Measurements from ENCODE around the gene C19orf85. TPM values are rescaled to one million over a fixed set of nuclear protein-coding genes. Genes with fewer than 3 reads are reported as not detected.
A peak's percentile ranks its signal among the peaks of the same experiment; 100 is the strongest.

C19orf85 gene
- total and polyA plus RNA-seq, 2 experiments from 2014 or later = 1.7 to 3.4 TPM

DNA sequence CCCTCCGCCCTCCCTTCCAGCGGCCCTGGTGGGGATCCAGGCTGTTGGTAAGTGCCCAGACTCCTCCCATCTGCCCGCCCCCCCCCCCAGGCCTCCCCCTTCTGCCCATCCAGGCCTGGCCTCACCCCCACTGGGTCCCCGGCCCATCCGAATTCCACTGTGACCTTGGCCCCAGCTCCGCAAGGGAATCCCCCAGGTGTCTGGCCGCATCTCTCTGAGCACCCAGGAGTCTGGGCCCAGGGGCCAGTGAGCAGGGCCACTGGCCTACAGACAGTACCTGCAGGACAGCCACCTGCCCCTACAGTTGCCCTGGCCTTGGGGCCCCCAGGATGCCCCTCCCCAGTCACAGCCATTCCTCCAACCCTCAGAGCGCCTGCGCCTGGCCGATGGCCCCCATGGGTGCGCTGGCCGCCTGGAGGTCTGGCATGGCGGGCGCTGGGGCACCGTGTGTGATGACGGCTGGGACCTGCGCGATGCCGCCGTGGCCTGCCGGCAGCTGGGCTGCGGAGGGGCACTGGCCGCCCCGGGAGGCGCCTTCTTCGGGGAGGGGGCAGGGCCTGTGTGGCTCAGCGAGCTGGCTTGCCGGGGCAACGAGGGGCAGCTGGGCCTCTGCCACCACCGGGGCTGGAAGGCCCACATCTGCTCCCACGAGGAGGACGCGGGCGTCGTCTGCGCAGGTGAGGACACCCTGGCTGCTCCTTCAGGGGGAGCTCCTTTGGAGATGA lies 24.6 kb upstream of the C19orf85 start (continued):
- TF ChIP-seq ZNF462 (CRISPR knock-in tag; IDR thresholded peaks at IDR 0.05) (no peak), EZH2phosphoT487 (IDR thresholded peaks at IDR 0.05; ENCODE audit: unreplicated experiment) (no peak), NANOG (IDR thresholded peaks at IDR 0.05; ENCODE audit: borderline replicate concordance) (no peak), CREB1 (CRISPR knock-in tag; IDR thresholded peaks at IDR 0.05; ENCODE audit: low read depth) (no peak), JUNB (IDR thresholded peaks at IDR 0.05; ENCODE audit: unreplicated experiment) (no peak), POLR2AphosphoS5 (IDR thresholded peaks at IDR 0.05; ENCODE audit: low read depth) (no peak)

GRCh38 chr19:55487924-55488687 lies 23.6 kb upstream of the C19orf85 start, which contains the start of gene SSC5D:
Gene SSC5D (plus strand): TSS chr19:55488436. CDS start chr19:55488590, 154 bp downstream.
- no peak within 1 kb of the TSS for H3K27ac Mint-ChIP-seq
- no peaks in the 10 kb centered on the region; the same call in 2 of the 3 replicates for H3K9me3 Mint-ChIP-seq
- H3F3A ChIP-seq (replicated peaks; ENCODE audit: low read depth) = peaks cover 15% of the 10 kb centered on the region
- H3K27me3 Mint-ChIP-seq (ENCODE audit: insufficient read depth, low read depth, poor library complexity) = peaks cover 14% of the 10 kb centered on the region
- DNase-seq (ENCODE audit: low spot score) (peak; percentile 60), ATAC-seq (peak; percentile 3; the same call in 2 of the 3 replicates)
- H4K20me1 ChIP-seq (replicated peaks; ENCODE audit: insufficient read depth) = no peaks in the 10 kb centered on the region
- peaks cover 22% of the 10 kb centered on the region; the same call in 1 of the 2 replicates for H3K4me1 ChIP-seq (ENCODE audit: insufficient read depth)
- peak within 1 kb of the TSS; percentile 80 for H3K4me2 ChIP-seq
- no peaks in the 10 kb centered on the region for H3K79me2 ChIP-seq (replicated peaks; ENCODE audit: insufficient read depth)
- no peaks in the 10 kb centered on the region; the same call in 2 of the 3 replicates for H3K36me3 Mint-ChIP-seq (ENCODE audit: low read depth)
- H3K4me3 ChIP-seq = peak within 1 kb of the TSS; percentile 55
- 0 out of 2 replicates have a peak within 1 kb of the TSS, but pooled peaks have one; percentile 66 for H3K27ac ChIP-seq (ENCODE audit: low read depth)
- H3K27me3 ChIP-seq (ENCODE audit: insufficient read depth) = no peaks in the 10 kb centered on the region
- no peak within 1 kb of the TSS for H2AFZ ChIP-seq
- H3K4me3 Mint-ChIP-seq = peak within 1 kb of the TSS; percentile 59
- no peaks in the 10 kb centered on the region for H3K9me2 ChIP-seq (ENCODE audit: insufficient read depth)
- H3K4me1 Mint-ChIP-seq = peaks cover 24% of the 10 kb centered on the region
- H3K36me3 ChIP-seq (ENCODE audit: insufficient read depth) = no peaks in the 10 kb centered on the region
- TF ChIP-seq, protein P1, sequence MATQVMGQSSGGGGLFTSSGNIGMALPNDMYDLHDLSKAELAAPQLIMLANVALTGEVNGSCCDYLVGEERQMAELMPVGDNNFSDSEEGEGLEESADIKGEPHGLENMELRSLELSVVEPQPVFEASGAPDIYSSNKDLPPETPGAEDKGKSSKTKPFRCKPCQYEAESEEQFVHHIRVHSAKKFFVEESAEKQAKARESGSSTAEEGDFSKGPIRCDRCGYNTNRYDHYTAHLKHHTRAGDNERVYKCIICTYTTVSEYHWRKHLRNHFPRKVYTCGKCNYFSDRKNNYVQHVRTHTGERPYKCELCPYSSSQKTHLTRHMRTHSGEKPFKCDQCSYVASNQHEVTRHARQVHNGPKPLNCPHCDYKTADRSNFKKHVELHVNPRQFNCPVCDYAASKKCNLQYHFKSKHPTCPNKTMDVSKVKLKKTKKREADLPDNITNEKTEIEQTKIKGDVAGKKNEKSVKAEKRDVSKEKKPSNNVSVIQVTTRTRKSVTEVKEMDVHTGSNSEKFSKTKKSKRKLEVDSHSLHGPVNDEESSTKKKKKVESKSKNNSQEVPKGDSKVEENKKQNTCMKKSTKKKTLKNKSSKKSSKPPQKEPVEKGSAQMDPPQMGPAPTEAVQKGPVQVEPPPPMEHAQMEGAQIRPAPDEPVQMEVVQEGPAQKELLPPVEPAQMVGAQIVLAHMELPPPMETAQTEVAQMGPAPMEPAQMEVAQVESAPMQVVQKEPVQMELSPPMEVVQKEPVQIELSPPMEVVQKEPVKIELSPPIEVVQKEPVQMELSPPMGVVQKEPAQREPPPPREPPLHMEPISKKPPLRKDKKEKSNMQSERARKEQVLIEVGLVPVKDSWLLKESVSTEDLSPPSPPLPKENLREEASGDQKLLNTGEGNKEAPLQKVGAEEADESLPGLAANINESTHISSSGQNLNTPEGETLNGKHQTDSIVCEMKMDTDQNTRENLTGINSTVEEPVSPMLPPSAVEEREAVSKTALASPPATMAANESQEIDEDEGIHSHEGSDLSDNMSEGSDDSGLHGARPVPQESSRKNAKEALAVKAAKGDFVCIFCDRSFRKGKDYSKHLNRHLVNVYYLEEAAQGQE (IDR thresholded peaks at IDR 0.05; ENCODE audit: unreplicated experiment) = no peak
